ENCODE measurements around the gene DDX17. TPM values are rescaled to one million over a fixed set of nuclear protein-coding genes. Genes with fewer than 3 reads are reported as not detected.

DDX17 gene
- total and polyA plus RNA-seq, 4 experiments from 2014 or later, result 10.0 to 960 (median 486) TPM

- H3K27me3 ChIP-seq (ENCODE audit: insufficient read depth, low read length), result no peaks in the 10 kb centered on the region
- peak overlapping the region; percentile 75 to 94 for H3K4me3 ChIP-seq (ENCODE audit: low read length in 2 of 2)
- Mint-ChIP-seq H3K27me3 (no peaks in the 10 kb centered on the region), H3K27ac (peak overlapping the region; percentile 99 to 100 (median 100)), H3K9me3 (peaks cover 0 to 6% (median 0%) of the 10 kb centered on the region in 8 donors), H3K4me3 (peak overlapping the region; percentile 98 to 100 (median 99)), H3K36me3 (peaks cover 32 to 50% of the 10 kb centered on the region in 2 donors), H3K4me1 (peaks cover 40 to 61% (median 51%) of the 10 kb centered on the region in 4 donors)
- POLR2A ChIA-PET (ENCODE audit: partially characterized antibody), result no interaction called here
- intact Hi-C loops (cut with micrococcal nuclease), result loop anchor here (1.0 to 5.0 kb wide), 5 partner anchors 15 to 196 kb away; partner anchors contain the start of genes CSNK1E and DMC1
- peak in 1 of 5 donors; percentile 68 for DNase-seq
- peak overlapping the region; percentile 99 for H3K27ac ChIP-seq (ENCODE audit: low read depth, low read length)
- H3K36me3 ChIP-seq (ENCODE audit: insufficient read depth, low read length), result peaks cover 17% of the 10 kb centered on the region
- peaks cover 50% of the 10 kb centered on the region for H3K4me1 ChIP-seq (ENCODE audit: insufficient read depth, low read length)
- CTCF ChIA-PET (ENCODE audit: partially characterized antibody), result no interaction called here
- no peaks in the 10 kb centered on the region for H3K9me3 ChIP-seq (ENCODE audit: control insufficient read depth in 1 of 2, low read length in 2 of 2)
These were observed 482 bp downstream of the DDX17 start for GRCh38 chr22:38505541-38506117.

GRCh38 chr22:38504731-38505540, 1.2 kb downstream of the DDX17 start:
- CTCF ChIA-PET (ENCODE audit: partially characterized antibody), result no interaction called here
- H3K36me3 Mint-ChIP-seq, result peaks cover 32 to 54% of the 10 kb centered on the region in 2 donors
- DNase-seq, result peak; percentile 51 to 76 (median 55)
- peaks cover 21% of the 10 kb centered on the region for H3K36me3 ChIP-seq (ENCODE audit: insufficient read depth, low read length)
- H3K27ac Mint-ChIP-seq, result peak overlapping the region; percentile 95 to 100 (median 98)
- no peaks in the 10 kb centered on the region for H3K27me3 ChIP-seq (ENCODE audit: insufficient read depth, low read length)
- peak overlapping the region; percentile 99 for H3K27ac ChIP-seq (ENCODE audit: low read depth, low read length)
- H3K4me1 ChIP-seq (ENCODE audit: insufficient read depth, low read length), result peaks cover 54% of the 10 kb centered on the region
- H3K4me3 Mint-ChIP-seq, result peak overlapping the region; percentile 80 to 100 (median 95)
- POLR2A ChIA-PET (ENCODE audit: partially characterized antibody), result interaction anchor here (1.0 to 8.5 kb wide), 3 partner anchors 10 to 66 kb away, joined by 3 to 122 read pairs (median 3); no protein-coding TSS in a partner anchor
- peaks cover 42 to 65% (median 54%) of the 10 kb centered on the region in 4 donors for H3K4me1 Mint-ChIP-seq
- H3K4me3 ChIP-seq (ENCODE audit: low read length in 2 of 2), result peak overlapping the region; percentile 75 to 94
- peaks cover 0 to 6% (median 0%) of the 10 kb centered on the region in 8 donors for H3K9me3 Mint-ChIP-seq
- intact Hi-C loops (cut with micrococcal nuclease), result loop anchor here (5.0 kb wide), 1 partner anchor 188 kb away; the partner anchor contains the start of gene CSNK1E
- no peaks in the 10 kb centered on the region for H3K27me3 Mint-ChIP-seq
- H3K9me3 ChIP-seq (ENCODE audit: control insufficient read depth in 1 of 2, low read length in 2 of 2), result no peaks in the 10 kb centered on the region

- DNase-seq, result no peak
- peak overlapping the region; percentile 57 to 100 (median 76) for H3K27ac Mint-ChIP-seq
- peaks cover 45 to 72% of the 10 kb centered on the region in 2 donors for H3K36me3 Mint-ChIP-seq
- CTCF ChIA-PET (ENCODE audit: partially characterized antibody), result interaction anchor here (1.0 to 2.2 kb wide), 3 partner anchors 12 to 19 kb away, joined by 3 to 7 read pairs (median 4); no protein-coding TSS in a partner anchor
- peaks cover 44 to 79% (median 61%) of the 10 kb centered on the region in 4 donors for H3K4me1 Mint-ChIP-seq
- H3K36me3 ChIP-seq (ENCODE audit: insufficient read depth, low read length), result peaks cover 39% of the 10 kb centered on the region
- peak overlapping the region; percentile 99 for H3K27ac ChIP-seq (ENCODE audit: low read depth, low read length)
- H3K4me3 ChIP-seq (ENCODE audit: low read length in 2 of 2), result peak overlapping the region; percentile 75 to 94
- H3K4me3 Mint-ChIP-seq, result peak overlapping the region; percentile 80 to 100 (median 95)
- no peaks in the 10 kb centered on the region for H3K9me3 ChIP-seq (ENCODE audit: control insufficient read depth in 1 of 2, low read length in 2 of 2)
- H3K27me3 ChIP-seq (ENCODE audit: insufficient read depth, low read length), result no peaks in the 10 kb centered on the region
- POLR2A ChIA-PET (ENCODE audit: partially characterized antibody), result interaction anchor here (1.0 to 8.5 kb wide), 4 partner anchors 16 to 238 kb away, joined by 3 to 122 read pairs (median 3); no protein-coding TSS in a partner anchor
- peaks cover 73% of the 10 kb centered on the region for H3K4me1 ChIP-seq (ENCODE audit: insufficient read depth, low read length)
- intact Hi-C loops (cut with micrococcal nuclease), result no loop called here
- H3K27me3 Mint-ChIP-seq, result no peaks in the 10 kb centered on the region
- peaks cover 0 to 6% (median 0%) of the 10 kb centered on the region in 8 donors for H3K9me3 Mint-ChIP-seq
These were observed 3.1 kb downstream of the DDX17 start for GRCh38 chr22:38503021-38503420.

GRCh38 chr22:38501797-38502672, 4.1 kb downstream of the DDX17 start:
- peaks cover 74% of the 10 kb centered on the region for H3K4me1 ChIP-seq (ENCODE audit: insufficient read depth, low read length)
- CTCF ChIA-PET (ENCODE audit: partially characterized antibody), result interaction anchor here (1.0 to 2.2 kb wide), 4 partner anchors 9 to 20 kb away, joined by 3 to 7 read pairs (median 6); no protein-coding TSS in a partner anchor
- H3K9me3 ChIP-seq (ENCODE audit: control insufficient read depth in 1 of 2, low read length in 2 of 2), result no peaks in the 10 kb centered on the region
- Mint-ChIP-seq H3K4me3 (peak overlapping the region; percentile 24 to 100 (median 95)), H3K27ac (peak overlapping the region; percentile 5 to 100 (median 76)), H3K4me1 (peaks cover 46 to 77% (median 61%) of the 10 kb centered on the region in 4 donors), H3K27me3 (no peaks in the 10 kb centered on the region), H3K36me3 (peaks cover 48 to 77% of the 10 kb centered on the region in 2 donors), H3K9me3 (peaks cover 0 to 6% (median 0%) of the 10 kb centered on the region in 8 donors)
- H3K36me3 ChIP-seq (ENCODE audit: insufficient read depth, low read length), result peaks cover 47% of the 10 kb centered on the region
- peak overlapping the region; percentile 2 to 75 for H3K4me3 ChIP-seq (ENCODE audit: low read length in 2 of 2)
- intact Hi-C loops (cut with micrococcal nuclease), result no loop called here
- no peaks in the 10 kb centered on the region for H3K27me3 ChIP-seq (ENCODE audit: insufficient read depth, low read length)
- DNase-seq, result no peak
- POLR2A ChIA-PET (ENCODE audit: partially characterized antibody), result interaction anchor here (0.6 to 8.5 kb wide), 7 partner anchors 7 to 239 kb away, joined by 3 to 122 read pairs (median 3); no protein-coding TSS in a partner anchor
- H3K27ac ChIP-seq (ENCODE audit: low read depth, low read length), result peak overlapping the region; percentile 99

- no peak overlapping the region for H3K27ac ChIP-seq (ENCODE audit: low read depth, low read length)
- H3K4me1 Mint-ChIP-seq, result peaks cover 38 to 73% (median 53%) of the 10 kb centered on the region in 4 donors
- peaks cover 77% of the 10 kb centered on the region for H3K4me1 ChIP-seq (ENCODE audit: insufficient read depth, low read length)
- H3K9me3 Mint-ChIP-seq, result peaks cover 0 to 2% (median 0%) of the 10 kb centered on the region in 8 donors
- H3K36me3 ChIP-seq (ENCODE audit: insufficient read depth, low read length), result peaks cover 88% of the 10 kb centered on the region
- peak overlapping the region in 3 of 7 donors; percentile 59 to 73 (median 70) for H3K27ac Mint-ChIP-seq
- CTCF ChIA-PET (ENCODE audit: partially characterized antibody), result interaction anchor here (1.5 kb wide), 1 partner anchor 10 kb away, joined by 5 read pairs; no protein-coding TSS in a partner anchor
- H3K36me3 Mint-ChIP-seq, result peaks cover 57 to 87% of the 10 kb centered on the region in 2 donors
- H3K9me3 ChIP-seq (ENCODE audit: control insufficient read depth in 1 of 2, low read length in 2 of 2), result no peaks in the 10 kb centered on the region
- POLR2A ChIA-PET (ENCODE audit: partially characterized antibody), result interaction anchor here (3.7 to 8.5 kb wide), 2 partner anchors 9 to 11 kb away, joined by 14 to 122 read pairs; no protein-coding TSS in a partner anchor
- intact Hi-C loops (cut with micrococcal nuclease), result no loop called here
- H3K27me3 ChIP-seq (ENCODE audit: insufficient read depth, low read length), result no peaks in the 10 kb centered on the region
- peak overlapping the region in 2 of 8 donors; percentile 33 to 40 for H3K4me3 Mint-ChIP-seq
- H3K4me3 ChIP-seq (ENCODE audit: low read length in 2 of 2), result no peak overlapping the region
- no peaks in the 10 kb centered on the region for H3K27me3 Mint-ChIP-seq
- DNase-seq, result no peak
These were observed 8.2 kb downstream of the DDX17 start for GRCh38 chr22:38497869-38498268.

GRCh38 chr22:38494939-38495338, 11.2 kb downstream of the DDX17 start:
- Histone ChIP-seq H3K36me3 (ENCODE audit: insufficient read depth, low read length) (peaks cover 92% of the 10 kb centered on the region), H3K4me1 (ENCODE audit: insufficient read depth, low read length) (peaks cover 52% of the 10 kb centered on the region), H3K4me3 (ENCODE audit: low read length in 2 of 2) (no peak overlapping the region), H3K9me3 (ENCODE audit: control insufficient read depth in 1 of 2, low read length in 2 of 2) (no peaks in the 10 kb centered on the region), H3K27me3 (ENCODE audit: insufficient read depth, low read length) (no peaks in the 10 kb centered on the region), H3K27ac (ENCODE audit: low read depth, low read length) (no peak overlapping the region)
- peak overlapping the region in 2 of 8 donors; percentile 11 to 46 for H3K4me3 Mint-ChIP-seq
- peaks cover 59 to 85% of the 10 kb centered on the region in 2 donors for H3K36me3 Mint-ChIP-seq
- DNase-seq, result no peak
- CTCF ChIA-PET (ENCODE audit: partially characterized antibody), result no interaction called here
- H3K27me3 Mint-ChIP-seq, result no peaks in the 10 kb centered on the region
- peaks cover 29 to 57% (median 42%) of the 10 kb centered on the region in 4 donors for H3K4me1 Mint-ChIP-seq
- POLR2A ChIA-PET (ENCODE audit: partially characterized antibody), result interaction anchor here (0.9 to 3.7 kb wide), 4 partner anchors 7 to 12 kb away, joined by 3 to 15 read pairs (median 8); no protein-coding TSS in a partner anchor
- H3K27ac Mint-ChIP-seq, result peak overlapping the region in 2 of 7 donors; percentile 60 to 87
- H3K9me3 Mint-ChIP-seq, result no peaks in the 10 kb centered on the region
- intact Hi-C loops (cut with micrococcal nuclease), result no loop called here

All from CD4-positive, alpha-beta memory T cell (primary cell).